ENCODE data around the gene AAGAB. TPM values are rescaled to one million over a fixed set of nuclear protein-coding genes. Genes with fewer than 3 reads are reported as not detected.
A peak's percentile ranks its signal among the peaks of the same experiment; 100 is the strongest.
"Not testable (repeated sequence)": the region's sequence is repeated elsewhere in the genome, so short reads cannot be mapped to it uniquely, and the experiment has no call there.

AAGAB gene
- total RNA-seq (2014; rRNA removed; shearing (Covaris generic)): 39.7 and 41.5 TPM in 2 replicates
- 26.1 and 27.5 TPM in 2 replicates for polyA plus RNA-seq (2014; cell fraction: nucleus; rRNA removed)

DNA sequence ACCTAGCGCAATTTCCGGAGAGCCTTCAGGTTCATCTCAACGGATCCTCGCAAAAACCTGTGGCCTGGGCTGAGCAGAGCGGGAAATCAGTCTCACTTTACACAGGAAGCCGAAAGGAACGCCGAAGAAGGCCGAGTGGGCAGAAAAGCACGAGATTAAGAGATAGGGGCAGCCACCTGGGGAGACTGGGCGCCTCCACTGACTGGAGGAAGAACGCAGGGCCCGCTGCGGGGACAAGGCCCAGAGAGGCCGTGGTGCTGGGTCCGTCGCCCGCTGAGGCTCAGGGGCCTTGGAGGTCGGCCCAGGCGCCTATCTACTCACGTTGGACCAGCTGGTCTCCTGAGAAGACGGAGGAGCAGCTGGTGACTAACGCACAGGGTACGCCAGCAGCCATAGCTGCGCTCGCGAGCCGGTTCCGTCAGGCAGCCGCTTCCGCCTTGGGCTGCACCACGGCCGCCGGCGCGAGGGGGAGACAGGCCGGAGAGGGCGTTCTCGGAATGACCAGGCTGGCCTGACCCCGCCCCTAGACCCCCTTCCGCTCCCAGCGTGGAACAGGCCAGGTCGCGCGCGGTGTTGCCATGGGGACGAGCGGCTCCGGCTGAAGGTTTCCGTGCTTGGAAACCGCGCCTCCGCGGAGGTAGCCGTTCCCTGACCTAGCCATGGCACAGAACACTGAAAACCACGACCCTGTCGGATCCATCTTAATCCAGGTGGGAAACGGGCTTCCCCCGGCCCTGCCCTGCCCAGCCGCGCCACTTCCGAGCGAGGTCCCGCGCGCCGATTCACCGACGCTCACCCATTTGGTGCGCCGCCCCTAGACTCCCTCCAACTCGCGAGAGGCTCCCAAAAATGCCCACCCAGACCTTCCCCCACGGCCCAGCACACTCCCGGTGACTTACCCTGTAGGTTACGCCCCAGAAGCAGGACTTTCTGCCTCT lies at the start of gene AAGAB, which contains the start of gene IQCH:
TSS of gene AAGAB (minus strand) at position 424 of the 938 bp plus-strand sequence. CDS start at position 394, 30 bp downstream.
TSS of gene IQCH (plus strand) at position 549 of the 938 bp plus-strand sequence. CDS start at position 660, 111 bp downstream.
- DNase-seq (ENCODE audit: extremely low read depth, low read depth): peak; percentile 93

DNA sequence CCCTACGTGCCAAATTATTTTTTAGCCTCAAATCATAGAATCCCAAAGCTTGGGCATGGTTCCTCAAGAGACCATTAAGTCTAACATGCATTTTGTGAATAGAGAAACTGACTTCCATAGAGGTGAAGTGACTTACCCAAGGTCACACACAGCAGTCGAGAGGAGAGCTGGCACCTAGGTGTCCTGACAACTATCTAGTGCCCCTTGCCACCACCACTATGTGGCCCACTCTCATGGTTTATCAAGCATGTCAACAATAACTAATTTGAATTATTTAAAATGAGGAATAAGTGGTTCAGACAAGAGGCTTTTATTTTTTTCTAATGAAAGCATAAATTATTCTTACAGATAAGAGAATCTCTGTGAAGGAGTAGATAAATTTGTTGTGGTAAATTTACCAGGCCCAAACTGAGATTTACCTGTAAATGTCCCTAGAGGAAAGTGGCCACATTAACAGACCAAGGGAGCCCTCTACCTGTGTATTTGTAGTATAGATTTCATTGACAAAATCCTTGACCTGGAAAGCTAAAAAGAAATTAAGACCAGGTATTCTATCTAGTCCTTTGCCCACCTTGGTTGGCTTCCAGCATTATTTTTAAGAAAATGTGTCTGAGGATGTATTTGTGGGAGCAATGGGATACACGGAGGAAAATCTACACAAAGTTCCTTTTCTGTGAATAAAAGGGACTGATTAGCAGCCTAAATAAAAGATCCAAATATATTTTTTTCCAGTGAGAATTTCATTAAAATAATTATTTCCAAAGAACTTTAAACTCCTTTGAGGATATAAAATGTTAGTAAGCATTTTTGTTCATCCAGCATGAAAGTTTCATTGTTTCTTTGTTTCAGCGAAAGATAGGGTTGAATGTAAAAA lies 49.3 kb upstream of the AAGAB start:
- DNase-seq (ENCODE audit: extremely low read depth, low read depth): peak; percentile 30

GRCh38 chr15:67300266-67301025 lies 46.0 kb upstream of the AAGAB start:
- no peak for DNase-seq (ENCODE audit: extremely low read depth, low read depth)

DNA sequence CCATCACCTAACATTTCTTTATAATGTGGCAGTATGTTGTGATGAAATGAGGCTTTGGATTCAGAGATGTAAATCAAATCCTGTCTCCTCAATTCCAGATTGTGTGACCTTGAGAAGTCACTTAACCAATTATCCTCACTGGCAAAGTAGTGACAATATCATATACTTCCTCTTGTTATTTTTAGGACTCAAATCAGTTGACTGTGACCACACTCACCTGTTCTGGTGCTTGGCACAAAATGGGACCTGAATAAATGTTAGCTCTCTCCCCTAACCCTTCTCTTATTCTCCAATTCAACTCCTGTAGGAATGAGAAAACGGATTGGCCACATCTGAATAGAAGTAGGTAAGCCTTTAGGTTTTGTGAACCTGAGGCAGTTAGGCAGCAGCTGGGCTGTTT lies 42.2 kb upstream of the AAGAB start:
- DNase-seq (ENCODE audit: extremely low read depth, low read depth): no peak

DNA sequence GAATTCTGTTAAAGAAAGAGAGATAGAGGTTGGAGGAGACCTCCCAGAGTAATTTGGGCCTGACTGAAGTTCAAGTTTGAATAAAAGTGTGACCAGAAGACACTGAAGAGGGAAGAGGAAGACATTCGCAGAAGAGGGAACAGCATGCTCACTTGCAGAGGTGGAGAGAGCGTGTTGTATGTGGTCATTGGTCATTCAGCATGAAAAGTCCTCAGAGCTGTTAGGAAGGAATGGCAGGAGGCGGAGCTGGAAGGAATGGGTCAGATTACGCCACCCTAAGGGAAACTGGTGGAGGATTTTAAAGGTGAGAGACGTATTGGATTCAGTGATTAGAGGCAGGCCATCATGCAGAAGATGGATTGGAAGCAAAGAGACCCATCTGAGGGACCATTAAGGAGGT lies 41.7 kb upstream of the AAGAB start:
- DNase-seq (ENCODE audit: extremely low read depth, low read depth): no peak

- no peak for DNase-seq (ENCODE audit: extremely low read depth, low read depth)
Measured at GRCh38 chr15:67290319-67290718, 35.9 kb upstream of the AAGAB start.

- not testable (repeated sequence) for DNase-seq (ENCODE audit: extremely low read depth, low read depth)
Measured at GRCh38 chr15:67286400-67286799, 31.9 kb upstream of the AAGAB start.

DNA sequence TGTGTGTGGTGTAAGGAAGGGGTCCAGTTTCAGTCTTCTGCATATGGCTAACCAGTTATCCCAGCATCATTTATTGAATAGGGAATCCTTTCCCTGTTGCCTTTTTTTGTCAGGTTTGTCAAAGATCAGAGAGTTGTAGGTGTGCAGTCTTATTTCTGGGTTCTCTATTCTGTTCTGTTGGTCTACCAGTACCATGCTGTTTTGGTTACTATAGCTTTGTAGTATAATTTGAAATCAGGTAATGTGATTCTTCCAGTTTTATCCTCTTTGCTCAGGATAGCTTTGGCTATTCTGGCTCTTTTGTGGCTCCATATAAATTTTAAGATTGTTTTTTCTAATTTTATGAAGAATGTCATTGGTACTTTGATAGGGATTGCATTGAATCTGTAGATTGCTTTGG lies 31.2 kb upstream of the AAGAB start:
- not testable (repeated sequence) for DNase-seq (ENCODE audit: extremely low read depth, low read depth)

DNA sequence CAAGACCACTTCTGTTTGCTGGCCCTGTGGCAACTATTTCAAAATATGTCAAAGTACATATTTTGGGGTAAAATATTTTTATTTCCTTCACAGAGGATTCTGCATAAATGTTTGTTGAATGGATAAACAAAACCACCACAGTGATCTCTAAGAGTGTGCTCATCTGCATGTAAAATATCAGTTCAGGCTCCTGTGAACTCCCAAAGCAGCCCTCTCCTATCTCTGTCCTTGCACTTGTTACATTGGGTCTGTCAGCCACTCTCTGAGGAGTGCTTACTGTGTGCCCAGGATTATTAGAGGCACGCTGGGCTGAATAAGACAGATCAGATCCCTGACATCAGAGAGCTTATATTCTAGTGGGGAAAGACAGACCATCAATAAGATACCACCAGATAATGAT lies 27.3 kb upstream of the AAGAB start:
- no peak for DNase-seq (ENCODE audit: extremely low read depth, low read depth)

DNA sequence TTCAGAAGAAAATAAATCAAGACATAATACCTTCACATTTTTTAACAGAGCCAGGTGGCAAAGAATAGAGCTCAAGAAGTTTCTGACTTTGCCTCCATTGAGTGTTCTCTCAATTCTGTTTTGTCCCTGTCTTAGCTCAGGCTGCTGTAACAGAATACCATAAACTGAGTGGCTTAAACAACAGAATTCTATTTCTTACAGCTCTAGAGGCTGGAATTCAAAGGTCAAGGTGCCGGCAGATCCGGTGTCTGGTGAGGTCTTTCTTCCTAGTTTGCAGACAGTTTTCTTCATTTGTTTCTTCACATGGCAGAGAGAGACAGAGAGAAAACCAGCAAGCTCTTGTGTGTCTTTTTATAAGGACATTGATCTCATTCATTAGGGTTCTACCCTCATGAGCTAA lies 25.8 kb upstream of the AAGAB start:
- DNase-seq (ENCODE audit: extremely low read depth, low read depth): no peak

DNA sequence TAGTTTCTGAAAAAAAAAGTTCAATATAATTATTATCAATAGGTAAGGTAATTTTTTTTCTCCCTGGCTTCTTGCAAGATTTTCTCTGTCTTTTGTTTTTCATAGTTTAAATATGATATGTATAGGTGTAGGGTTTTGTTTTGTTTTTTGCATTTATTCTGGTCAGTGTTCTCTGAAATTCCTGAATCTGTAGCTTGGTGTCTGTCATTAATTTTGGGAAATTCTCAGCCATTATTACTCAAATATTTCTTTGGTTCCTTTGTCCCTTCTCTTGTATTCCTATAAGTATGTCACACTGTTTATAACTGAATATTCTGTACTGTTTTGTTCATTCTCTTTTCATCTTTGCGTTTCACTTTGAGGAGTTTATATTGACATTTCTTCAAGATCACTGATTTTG lies 22.2 kb upstream of the AAGAB start:
- no peak for DNase-seq (ENCODE audit: extremely low read depth, low read depth)

DNA sequence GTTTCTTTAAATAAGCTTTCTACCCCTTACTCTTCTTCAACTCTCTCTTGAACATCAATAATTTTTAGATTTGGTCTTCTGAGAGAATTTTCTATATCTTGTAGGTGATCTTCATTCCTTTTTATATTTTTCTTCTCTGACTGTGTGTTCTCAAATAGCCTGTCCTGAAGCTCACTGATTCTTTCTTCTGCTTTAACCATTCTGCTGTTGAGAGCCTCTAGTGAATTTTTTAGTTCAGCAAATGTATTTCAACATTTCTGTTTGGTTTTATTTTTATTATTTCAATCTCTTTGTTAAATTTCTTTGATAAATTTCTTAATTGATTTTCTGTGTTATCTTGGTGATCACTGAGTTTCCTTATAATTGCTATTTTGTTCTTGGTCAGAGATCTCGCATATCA lies 19.8 kb upstream of the AAGAB start:
- DNase-seq (ENCODE audit: extremely low read depth, low read depth): no peak

GRCh38 chr15:67267951-67268941 lies 13.8 kb upstream of the AAGAB start:
- DNase-seq (ENCODE audit: extremely low read depth, low read depth): no peak

DNA sequence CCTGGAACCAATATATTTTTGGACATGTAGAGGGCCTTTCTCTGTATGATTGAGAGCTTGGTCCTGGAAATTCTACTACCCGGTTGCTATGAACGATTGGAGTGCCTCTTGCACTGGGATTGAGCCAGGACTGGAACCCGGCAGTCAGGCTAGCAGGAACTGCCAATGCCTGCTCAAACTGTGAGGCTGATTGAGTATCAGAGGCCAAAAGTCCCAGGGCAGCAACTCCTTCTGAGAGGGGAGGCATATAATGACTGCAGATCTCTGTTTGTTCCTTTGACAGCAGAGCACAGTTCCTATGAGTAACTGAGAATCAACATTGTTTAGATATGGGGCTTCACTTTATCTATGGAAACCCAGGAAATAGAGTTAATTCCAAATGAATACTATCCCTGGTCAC lies 13.0 kb upstream of the AAGAB start:
- no peak for DNase-seq (ENCODE audit: extremely low read depth, low read depth)

DNA sequence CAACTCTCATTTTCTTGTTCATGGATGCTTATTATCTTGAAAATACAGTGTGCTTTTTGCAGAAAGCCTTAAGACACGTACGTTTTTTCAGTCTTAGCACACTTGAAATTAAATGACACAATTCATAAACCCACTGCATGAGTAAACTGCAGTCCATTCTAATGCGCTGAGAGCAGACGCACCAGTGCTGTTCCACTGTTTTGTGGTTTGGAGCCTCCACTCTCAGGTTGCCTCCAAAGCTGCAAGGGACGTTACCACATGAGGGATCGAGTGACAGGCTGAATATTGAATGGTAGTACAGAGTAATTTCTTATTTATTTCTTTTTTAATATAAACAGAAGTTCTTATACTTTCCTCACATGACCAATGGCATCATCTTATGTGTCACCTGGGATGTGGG lies 12.4 kb upstream of the AAGAB start:
- DNase-seq (ENCODE audit: extremely low read depth, low read depth): no peak

DNA sequence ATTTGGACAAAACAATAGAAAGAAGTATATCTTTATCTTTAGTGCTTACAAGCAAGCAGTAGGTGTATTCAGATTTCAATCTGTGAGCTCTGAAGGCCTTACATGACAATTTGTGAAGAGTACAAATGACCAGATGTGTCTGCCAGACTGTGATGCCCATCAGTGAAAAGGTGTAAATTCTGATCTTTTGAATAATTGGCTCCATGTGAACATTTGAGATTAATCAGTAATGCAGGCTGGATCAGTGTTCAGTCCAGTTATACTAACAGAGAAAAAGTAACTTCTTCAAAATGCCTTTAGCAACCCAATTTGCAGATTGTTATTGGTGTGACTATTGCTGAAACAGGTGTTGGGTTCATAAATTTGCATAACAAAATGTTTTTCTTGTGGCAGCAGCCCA lies 5.3 kb upstream of the AAGAB start:
- no peak for DNase-seq (ENCODE audit: extremely low read depth, low read depth)

GRCh38 chr15:67259379-67259778 lies 4.9 kb upstream of the AAGAB start:
- no peak for DNase-seq (ENCODE audit: extremely low read depth, low read depth)

DNA sequence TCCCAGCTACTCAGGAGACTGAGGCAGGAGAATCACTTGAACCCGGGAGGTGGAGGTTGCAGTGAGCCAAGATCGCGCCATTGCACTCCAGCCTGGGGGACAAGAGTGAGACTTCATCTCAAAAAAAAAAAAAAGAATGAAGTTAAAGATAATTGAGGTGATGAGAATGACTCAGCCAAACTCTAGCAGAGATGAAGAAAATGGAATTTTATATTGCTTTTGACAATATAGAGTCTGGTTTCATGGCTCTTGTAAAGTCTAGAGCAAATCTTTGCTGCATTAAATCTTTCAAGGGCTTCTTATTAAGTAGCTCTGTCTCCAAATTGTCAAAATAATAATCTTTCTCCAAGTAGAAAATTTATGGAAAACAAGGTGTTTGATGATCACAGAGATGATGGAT lies 4.0 kb upstream of the AAGAB start:
- not testable (repeated sequence) for DNase-seq (ENCODE audit: extremely low read depth, low read depth)

DNA sequence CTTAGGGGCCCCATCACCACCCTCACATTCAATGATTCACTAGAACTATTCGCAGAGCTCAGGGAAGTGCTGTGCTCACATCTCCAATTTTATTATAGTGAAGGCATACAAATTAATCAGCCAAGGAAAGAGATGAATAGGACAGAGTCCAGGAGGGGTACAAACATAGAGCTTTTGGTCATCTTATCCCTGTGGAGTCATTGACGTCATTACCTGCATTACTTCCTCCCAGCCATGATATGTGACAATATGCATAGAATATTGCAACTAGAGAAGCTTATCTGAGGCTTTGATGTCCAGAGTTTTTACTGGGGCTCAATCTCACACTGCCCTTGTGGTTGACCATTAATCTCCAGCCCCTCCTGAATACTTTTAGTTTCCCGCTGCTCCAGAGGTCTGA lies 1.6 kb upstream of the AAGAB start:
- DNase-seq (ENCODE audit: extremely low read depth, low read depth): no peak
